Esophagus squamous epithelium (tissue), 4 donors: ENCODE data around the gene FTCD.
"Not testable (repeated sequence)": the region's sequence is repeated elsewhere in the genome, so short reads cannot be mapped to it uniquely, and the experiment has no call there.

ENCODE experiments used
- POLR2A ChIP-seq, 4 donors: fragments of 450-650 bp; IDR thresholded peaks; one replicate each; pipeline ENCODE4 v1.6.1; 2017; ENCODE audit warnings: antibody characterized with exemption in 4 of 4, mild to moderate bottlenecking in 4 of 4, moderate library complexity in 3 of 4
- TF ChIP-seq, protein P1 (sequence below), 6 experiments: fragments of 450-650 bp in 4 of 6; fragments of 200-600 bp in 2 of 6; sonication (generic) in 2 of 6; IDR thresholded peaks; one replicate each; pipeline ENCODE4 v1.5.1; 2016 to 2019; ENCODE audit warnings: antibody characterized with exemption in 6 of 6, mild to moderate bottlenecking in 4 of 6, moderate library complexity in 4 of 6

DNA sequence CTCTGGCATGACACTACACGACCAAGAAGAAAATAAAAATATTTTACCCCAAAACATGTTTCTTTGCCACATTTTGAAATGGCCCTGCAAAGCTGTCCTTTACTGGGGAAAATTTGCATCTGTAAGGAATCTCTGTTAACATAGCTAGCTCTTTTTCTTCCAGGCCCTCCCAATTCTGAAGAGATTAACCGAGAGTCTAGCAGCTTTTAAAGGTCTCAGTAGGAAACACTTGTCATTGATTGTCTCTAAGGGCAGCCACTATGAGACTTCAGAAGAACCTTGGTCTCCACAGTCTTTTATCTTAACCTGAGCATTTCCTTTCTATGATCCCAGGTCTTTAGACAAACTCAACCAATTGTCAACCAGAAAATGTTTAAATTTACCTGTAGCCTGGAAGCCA lies 48.0 kb downstream of the FTCD start:
- not testable (repeated sequence) for TF ChIP-seq POLR2A (IDR thresholded peaks at IDR 0.05)
- TF ChIP-seq, protein P1, sequence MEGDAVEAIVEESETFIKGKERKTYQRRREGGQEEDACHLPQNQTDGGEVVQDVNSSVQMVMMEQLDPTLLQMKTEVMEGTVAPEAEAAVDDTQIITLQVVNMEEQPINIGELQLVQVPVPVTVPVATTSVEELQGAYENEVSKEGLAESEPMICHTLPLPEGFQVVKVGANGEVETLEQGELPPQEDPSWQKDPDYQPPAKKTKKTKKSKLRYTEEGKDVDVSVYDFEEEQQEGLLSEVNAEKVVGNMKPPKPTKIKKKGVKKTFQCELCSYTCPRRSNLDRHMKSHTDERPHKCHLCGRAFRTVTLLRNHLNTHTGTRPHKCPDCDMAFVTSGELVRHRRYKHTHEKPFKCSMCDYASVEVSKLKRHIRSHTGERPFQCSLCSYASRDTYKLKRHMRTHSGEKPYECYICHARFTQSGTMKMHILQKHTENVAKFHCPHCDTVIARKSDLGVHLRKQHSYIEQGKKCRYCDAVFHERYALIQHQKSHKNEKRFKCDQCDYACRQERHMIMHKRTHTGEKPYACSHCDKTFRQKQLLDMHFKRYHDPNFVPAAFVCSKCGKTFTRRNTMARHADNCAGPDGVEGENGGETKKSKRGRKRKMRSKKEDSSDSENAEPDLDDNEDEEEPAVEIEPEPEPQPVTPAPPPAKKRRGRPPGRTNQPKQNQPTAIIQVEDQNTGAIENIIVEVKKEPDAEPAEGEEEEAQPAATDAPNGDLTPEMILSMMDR (IDR thresholded peaks at IDR 0.05) = not testable (repeated sequence)
